ENCODE results near the gene LCE2D. TPM values are rescaled to one million over a fixed set of nuclear protein-coding genes. Genes with fewer than 3 reads are reported as not detected.
"Not testable (repeated sequence)": the region's sequence is repeated elsewhere in the genome, so short reads cannot be mapped to it uniquely, and the experiment has no call there.

Gene LCE2D, protein sequence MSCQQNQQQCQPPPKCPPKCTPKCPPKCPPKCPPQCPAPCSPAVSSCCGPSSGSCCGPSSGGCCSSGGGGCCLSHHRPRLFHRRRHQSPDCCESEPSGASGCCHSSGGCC
- total RNA-seq: not detected in 2 replicates

DNA sequence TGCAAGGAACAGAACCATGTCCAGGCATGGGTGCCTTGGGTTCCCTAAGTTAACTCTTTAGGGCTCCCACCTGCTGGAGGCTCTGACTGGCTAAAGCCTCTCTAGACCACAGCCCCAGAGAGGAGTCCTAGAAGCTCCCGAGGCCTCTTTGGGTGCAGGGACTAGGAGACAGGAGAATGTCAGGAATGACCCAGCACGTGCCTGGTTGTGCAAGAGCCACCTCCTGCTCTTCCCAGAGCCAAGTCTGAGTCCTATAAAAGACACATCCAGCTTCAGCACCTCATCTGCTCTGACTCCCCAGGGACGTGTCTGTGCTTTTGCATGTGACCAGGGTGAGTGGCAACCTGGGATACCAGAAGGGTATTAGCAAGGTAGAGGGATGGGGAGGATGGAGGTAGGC lies at the start of gene LCE2D:
LCE2D (plus strand) TSS at position 283 of the 400 bp plus-strand sequence. CDS start 726 bp downstream, outside the sequence.
- no peak for DNase-seq (ENCODE audit: low read depth, low spot score)

DNA sequence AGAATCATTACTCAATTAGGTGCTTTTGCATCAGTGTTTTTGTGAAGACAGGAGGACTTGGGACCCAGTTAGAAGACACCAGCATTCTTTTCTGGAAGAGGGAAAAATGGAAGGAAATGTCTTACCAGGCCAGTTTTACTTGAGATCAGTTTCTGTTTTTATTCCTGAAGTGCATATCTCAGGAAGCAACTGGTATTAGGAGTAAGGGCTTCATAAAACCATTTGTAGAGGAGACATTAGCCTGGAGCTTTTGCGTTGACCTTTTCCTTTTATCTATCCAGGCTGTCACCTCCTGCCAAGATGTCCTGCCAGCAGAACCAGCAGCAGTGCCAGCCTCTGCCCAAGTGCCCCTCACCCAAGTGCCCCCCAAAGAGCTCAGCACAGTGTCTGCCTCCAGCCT lies 49.7 kb upstream of the LCE2D start, which contains the start of gene LCE3B:
LCE3B (plus strand) TSS at position 301 of the 400 bp plus-strand sequence; CDS start at position 301, 0 bp downstream.
- DNase-seq (ENCODE audit: low read depth, low spot score): no peak

DNA sequence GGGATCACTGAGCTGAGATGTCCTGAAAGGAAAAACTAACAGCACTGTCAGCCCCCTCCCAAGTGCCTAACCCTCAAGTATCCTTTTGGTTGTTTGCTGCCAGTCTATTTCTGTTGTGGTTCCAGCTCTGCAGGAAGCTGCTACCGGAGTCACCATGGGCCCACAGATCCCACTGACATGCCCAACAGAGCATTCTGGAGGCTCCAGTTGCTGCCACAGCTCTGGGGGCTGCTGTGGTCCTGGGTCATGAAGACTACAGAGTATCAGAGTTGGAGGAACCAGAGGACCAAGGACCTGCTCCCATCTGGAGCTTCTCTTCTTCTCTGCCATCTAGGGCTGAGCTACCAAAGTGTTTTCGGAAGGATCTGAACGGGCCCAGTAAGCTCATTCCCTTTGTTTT lies 41.2 kb upstream of the LCE2D start:
- no peak for DNase-seq (ENCODE audit: low read depth, low spot score)

DNA sequence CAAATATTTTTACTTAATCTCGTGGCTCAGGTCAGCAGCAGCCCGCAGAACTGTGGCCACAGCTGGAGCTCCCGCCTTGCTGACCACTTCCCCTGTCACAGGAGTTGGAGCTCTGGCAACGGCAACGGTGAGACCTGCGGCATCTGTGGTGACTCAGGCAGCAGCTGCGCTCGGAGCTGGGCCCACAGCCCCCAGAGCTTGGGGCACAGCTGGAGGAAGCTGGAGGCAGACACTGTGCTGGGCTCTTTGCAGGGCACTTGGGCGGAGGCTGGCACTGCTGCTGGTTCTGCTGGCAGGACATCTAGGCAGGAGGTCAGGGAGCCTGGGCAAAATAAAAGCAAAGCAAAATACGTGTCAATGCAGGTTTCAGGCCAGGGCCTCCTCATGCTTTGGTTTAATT lies 40.4 kb upstream of the LCE2D start, which contains the start of gene LCE3A:
LCE3A (minus strand) TSS at position 301 of the 400 bp plus-strand sequence; CDS start at position 301, 0 bp downstream.
- DNase-seq (ENCODE audit: low read depth, low spot score): no peak

DNA sequence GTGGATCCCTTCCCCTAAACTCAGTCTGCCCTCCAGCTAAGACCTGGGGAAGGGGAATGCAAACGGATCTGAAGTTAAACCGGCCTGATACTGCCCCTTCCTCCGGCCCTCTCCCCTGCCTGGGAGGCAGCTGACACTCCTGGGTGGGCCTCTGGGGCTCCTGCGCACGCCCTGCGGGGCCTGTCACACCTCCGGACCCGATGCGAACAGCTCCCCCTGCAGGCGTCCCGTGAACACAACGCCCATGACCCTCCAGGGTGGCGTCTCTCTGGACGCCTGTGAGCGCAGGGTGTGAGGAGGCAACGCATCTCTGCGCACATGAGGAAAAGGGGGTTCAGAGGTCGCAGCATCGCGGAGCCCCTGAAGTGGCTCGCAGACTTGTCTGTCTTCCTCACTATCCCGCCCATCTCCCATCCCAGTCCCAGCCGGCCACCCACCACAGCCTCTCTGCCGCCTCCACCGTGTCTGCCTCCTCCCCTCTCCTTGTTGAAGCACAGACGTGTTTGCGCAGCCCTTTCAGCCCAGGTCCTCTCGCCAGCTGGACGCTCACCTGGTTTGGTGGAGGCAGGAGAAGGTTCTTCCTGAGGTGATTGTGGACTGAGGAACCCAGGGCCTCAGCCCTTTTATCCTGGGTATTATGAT lies 39.9 kb upstream of the LCE2D start:
- DNase-seq (ENCODE audit: low read depth, low spot score): no peak

DNA sequence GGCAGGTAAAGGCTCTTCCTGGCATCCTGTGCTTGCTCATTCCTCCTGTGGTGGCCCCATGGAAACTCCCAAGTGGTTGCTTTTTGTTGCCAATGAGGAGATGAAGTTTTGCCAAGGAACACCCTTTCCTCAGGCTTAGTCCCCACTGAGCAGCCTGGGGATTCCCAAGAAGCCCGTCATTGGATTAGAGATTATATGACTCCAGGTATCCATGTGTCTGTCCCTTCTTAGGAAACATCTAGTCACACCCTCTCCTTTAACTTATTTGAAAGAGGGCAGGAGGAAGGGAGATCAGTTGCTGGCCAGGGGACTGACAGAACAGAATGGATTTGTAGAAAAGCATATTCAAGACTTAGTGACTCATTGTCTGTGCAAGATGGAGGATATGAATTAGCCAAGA lies 36.4 kb upstream of the LCE2D start:
- no peak for DNase-seq (ENCODE audit: low read depth, low spot score)

DNA sequence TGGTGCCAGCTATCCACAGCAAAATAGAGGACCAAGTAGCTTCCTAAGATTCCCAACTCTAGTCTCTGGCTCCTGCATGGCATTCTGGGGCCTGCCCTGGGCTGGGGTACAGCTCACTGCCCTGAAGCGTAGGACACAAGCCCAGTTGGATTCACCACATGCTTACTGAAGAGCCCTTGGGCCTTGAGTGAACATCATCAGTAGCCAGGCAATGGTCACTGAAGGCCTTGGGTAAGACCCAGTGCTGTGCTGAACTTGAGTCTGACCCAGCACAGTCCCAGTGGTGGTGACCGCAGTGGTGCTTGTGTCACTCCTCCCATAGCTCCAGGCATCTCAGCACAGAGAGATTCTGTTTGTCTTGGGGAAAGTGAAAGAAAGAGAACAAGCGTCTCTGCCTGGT lies 32.6 kb upstream of the LCE2D start:
- no peak for DNase-seq (ENCODE audit: low read depth, low spot score)

DNA sequence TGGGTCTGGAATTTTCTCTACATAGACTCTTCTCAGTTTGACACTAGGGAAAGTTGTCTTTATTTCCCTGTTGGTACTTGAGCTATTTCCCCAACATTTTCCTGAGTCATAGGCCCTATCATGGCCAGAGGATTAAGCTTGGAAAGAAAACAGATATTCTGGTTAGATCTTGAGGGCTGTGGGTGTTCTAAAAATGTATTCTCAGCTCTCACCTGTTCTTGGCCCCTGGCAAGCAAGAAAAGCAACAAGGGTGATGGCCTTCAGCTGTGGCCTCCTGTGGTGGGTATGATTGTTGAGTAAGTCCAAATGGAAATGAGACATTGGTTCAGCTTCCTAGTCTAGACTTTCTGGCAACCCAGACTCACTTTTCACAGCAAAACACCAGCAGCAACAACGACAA lies 22.8 kb upstream of the LCE2D start:
- no peak for DNase-seq (ENCODE audit: low read depth, low spot score)

DNA sequence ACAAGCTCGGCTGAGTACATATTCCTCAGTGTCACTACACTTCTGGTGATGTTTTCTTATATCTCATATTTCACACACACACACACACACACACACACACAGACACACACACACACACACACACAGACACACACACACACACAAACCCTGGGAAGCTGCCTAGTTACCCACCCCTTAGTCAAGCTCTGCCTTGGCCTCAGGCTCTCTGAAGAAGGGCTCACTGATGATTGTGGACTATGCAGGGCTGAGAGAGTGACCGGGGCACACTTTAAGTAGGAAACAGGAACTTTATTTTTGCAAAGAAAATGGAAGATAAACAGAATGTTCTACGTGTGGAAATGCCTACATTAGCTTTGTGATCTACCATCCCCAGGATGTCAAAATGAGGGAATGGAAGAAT lies 19.2 kb upstream of the LCE2D start:
- no peak for DNase-seq (ENCODE audit: low read depth, low spot score)

DNA sequence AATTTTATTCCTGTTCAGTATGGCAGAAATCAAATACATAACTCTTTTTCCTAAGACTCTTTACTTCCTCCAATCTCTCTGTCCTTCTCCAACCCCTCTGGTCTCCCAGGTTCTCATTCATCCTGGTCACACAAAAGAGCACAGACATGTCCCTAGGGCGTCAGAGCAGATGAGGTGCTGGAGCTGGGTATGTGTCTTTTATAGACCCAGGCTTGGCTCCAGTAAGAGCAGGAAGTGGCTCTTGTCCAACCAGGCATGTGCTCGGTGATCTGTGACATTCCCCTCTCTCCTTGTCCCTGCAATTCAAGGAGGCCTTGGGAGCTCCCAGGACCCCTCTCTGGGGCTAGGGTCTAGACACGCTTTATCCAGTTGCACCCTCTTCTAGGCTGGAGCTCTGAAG lies 18.0 kb upstream of the LCE2D start:
- DNase-seq (ENCODE audit: low read depth, low spot score): no peak

DNA sequence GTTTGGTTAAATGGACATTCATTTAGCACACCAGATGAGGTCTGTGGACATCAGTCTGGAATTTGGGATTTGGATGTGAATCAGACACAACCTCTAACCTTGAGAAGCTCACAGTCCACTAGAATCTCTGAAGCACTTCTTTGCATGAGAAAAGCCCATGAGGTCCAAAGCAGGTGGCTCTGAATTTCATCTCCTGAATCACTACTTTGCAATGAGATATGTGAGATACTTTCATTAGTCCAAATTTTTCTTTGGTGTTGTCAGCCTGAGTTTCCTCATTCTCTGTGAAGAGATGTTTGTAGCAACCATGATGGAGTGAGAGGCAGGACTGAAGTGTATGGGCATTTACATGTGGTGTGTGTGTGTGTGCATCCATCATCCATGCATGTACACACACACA lies 16.5 kb upstream of the LCE2D start:
- DNase-seq (ENCODE audit: low read depth, low spot score): no peak

DNA sequence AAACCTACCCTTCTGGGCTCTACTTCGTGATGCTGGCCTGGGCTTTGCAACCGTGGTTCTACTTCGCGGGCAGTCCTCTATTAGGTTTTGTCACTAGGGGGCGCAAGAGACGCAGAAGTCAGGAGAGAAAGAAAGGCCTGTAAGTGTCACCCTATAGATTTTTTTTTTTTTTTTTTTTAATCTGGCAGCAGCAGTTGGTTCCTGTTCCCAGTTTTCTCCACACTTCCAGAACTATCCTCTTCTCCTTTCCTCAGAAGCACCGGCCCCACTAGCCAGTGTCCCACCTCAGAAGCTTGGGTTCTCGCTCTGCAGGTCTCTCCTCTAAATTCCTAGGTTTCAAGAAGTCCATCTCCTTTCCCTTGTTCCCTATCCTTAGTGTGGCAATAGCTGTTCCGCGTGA lies 9.1 kb upstream of the LCE2D start:
- peak; percentile 1 for DNase-seq (ENCODE audit: low read depth, low spot score)

DNA sequence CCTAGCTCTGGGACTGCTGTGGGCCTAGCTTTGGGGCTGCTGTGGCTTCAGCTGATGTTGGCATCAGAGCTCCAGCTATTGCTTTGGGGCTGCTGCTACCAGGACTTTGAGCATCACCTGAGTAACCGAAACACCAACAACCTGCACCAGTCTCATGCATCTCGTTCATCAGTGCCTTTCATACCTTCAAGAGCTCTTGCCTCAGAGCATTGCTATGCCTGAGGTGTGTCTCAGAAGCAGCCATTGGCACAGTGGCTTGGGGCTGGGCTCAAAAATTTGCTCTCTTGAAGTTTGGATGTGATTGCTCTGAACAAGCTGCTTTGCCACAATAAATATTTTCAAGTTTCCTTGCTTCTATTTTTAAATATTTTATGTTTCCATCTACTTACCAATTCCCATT lies 6.7 kb upstream of the LCE2D start:
- no peak for DNase-seq (ENCODE audit: low read depth, low spot score)

DNA sequence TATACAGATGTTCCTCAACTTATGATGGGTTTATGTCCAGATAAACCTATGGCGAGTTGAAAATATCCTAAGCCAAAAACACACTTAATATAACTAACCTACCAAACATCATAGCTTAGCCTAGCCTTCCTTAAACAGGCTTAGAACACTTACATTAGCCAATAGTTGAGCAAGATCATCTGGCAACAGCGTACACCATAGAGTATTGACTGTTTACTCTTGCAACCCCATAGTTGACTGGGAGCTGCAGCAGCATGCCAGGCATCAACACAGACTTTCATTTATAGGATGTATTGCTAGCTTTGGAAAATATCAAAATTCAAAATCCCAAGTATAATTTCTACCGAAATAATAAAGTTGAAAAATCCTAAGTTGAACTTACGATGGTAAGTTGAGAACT lies 5.5 kb upstream of the LCE2D start:
- DNase-seq (ENCODE audit: low read depth, low spot score): no peak

DNA sequence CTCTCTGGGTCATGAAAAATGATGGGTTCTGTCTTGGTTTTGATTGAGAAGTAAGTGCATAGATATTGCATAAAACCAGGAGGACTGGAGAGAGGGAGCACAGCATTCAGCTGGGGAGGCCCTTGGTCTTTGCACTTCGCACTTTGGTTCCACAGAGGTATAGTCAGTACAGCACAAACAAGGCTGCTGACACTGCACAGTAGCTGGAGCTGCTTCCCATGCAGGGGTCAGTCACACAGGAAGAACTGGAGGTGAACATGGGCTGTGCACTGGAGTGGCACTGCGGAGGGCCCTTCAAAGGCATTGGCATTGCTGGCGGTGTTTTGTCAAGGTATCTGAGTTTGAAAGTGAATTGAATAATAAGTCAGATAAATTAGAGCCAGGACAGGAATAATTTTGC lies 4.5 kb upstream of the LCE2D start:
- no peak for DNase-seq (ENCODE audit: low read depth, low spot score)

DNA sequence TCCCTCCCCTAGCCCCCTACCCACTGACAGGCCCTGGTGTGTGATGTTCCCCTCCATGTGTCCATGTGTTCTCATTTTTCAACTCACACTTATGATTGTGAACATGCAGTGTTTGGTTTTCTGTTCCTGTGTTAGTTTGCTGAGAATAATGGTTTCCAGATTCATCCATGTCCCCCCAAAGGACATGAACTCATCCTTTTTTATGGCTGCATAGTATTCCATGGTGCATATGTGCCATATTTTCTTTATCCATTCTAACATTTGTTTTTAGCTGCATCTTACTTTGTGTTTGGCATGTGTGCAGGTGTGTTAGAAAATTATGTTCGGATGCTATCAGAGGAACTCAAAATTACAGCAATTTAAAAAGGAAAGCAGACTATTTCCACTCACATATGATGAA lies 3.0 kb downstream of the LCE2D start:
- not testable (repeated sequence) for DNase-seq (ENCODE audit: low read depth, low spot score)

DNA sequence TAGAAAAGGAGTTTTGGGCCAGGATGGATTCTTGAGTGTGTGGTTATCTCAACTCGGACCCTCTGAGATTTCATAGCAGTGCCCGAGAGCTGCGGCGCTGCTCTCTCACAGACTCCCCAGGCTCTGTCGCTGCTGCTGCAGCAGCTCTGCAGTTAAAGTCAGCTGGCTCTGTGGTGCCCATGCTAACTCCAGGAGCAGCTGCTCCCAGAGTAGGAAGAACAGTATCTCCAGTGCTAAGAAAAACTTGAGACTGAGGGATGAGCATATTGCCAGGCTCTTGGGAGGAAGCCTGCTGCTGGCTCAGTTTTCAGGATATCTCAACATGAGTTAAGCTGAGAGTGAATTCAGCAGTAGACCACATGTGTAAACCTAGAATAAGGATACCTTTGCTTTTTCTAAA lies 4.5 kb downstream of the LCE2D start:
- no peak for DNase-seq (ENCODE audit: low read depth, low spot score)

DNA sequence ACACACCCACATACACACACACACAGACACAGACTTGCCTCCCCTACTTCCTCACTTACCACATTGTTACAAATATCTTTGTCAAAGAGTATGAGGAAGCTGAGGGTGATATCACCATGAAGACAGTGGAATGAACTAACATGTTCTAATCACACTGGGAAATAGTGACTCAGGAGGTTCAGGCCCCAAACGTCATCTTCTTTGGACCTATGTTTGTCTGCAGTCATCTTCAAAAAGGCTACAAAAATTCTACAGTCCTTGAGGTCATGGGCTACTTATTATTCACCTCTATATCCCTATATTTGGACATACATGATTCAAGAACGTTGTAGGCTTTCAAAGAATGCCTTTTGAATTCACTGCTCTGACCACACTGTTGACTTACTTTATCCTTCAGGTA lies 9.8 kb downstream of the LCE2D start:
- no peak for DNase-seq (ENCODE audit: low read depth, low spot score)

DNA sequence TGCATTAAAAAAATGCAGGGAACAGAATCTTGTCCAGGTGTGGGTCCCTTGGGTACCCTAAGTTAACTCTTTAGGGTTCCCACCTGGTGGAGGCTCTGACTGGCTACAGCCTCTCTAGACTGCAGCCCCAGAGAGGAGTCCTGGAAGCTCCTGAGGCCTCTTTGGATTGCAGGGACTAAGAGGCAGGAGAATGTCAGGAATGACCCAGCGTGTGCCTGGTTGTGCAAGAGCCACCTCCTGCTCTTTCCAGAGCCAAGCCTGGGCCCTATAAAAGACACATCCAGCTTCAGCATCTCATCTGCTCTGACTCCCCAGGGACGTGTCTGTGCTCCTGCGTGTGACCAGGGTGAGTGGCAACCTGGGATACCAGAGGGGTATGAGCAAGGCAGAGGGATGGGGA lies 11.8 kb downstream of the LCE2D start, which contains the start of gene LCE2C:
LCE2C (plus strand) TSS at position 297 of the 400 bp plus-strand sequence. CDS start 737 bp downstream, outside the sequence.
- not testable (repeated sequence) for DNase-seq (ENCODE audit: low read depth, low spot score)

DNA sequence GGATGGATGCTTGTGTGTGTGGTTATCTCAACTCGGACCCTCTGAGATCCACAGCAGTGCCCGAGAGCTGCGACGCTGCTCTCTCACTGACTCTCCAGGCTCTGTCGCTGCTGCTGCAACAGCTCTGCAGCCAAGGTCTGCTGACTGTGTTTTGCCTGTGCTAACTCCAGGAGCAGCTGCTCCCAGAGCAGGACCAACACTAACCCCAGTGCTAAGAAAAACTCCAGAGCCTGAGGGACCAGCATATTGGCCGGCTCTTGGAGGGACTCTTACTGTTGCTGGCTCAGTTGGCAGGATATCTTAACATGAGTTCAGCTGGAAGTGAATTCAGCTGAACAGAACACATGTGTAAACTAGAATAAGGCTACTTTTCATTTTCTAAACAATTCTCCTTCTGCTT lies 16.3 kb downstream of the LCE2D start:
- no peak for DNase-seq (ENCODE audit: low read depth, low spot score)

DNA sequence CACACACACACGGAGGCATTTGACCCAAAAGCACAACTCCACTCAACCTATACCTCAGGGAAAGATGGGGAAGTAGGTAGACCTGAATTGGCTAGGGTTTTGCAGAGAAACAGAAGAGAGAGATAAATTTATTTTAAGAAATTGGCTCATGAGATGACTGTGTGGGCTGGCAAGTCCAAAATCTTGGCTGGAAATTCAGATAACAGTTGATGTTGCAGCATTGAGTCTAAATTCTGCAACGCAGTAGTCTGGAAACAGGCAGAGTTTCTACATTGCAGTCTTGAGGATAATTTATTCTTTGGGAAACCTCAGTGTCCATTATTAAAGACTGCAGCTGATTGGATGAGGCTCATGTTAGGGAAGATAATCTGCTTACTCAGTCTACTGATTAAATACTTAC lies 18.4 kb downstream of the LCE2D start:
- DNase-seq (ENCODE audit: low read depth, low spot score): no peak

DNA sequence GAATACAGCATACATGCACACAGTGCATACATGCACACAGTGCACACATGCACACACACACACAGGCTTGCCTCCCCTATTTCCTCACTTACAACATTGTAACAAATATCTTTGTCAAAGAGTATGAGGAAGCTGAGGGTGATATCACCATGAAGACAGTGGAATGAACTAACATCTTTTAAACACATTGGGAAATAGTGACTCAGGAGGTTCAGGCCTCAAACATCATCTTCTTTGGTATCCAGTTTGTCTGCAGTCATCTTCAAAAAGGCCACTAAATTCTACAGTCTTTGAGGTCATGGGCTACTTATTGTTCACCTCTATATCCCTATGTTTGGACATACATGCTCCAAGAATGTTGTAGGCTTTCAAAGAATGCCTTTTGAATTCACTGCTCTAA lies 20.7 kb downstream of the LCE2D start:
- DNase-seq (ENCODE audit: low read depth, low spot score): no peak

DNA sequence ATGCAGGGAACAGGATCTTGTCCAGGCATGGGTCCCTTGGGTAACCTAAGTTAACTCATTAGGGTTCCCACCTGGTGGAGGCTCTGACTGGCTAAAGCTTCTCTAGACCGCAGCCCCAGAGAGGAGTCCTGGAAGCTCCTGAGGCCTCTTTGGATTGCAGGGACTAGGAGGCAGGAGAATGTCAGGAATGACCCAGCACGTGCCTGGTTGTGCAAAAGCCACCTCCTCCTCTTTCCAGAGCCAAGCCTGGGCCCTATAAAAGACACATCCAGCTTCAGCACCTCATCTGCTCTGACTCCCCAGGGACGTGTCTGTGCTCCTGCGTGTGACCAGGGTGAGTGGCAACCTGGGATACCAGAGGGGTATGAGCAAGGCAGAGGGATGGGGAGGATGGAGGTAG lies 22.6 kb downstream of the LCE2D start, which contains the start of gene LCE2B:
LCE2B (plus strand) TSS at position 301 of the 400 bp plus-strand sequence. CDS start 721 bp downstream, outside the sequence.
- DNase-seq (ENCODE audit: low read depth, low spot score): not testable (repeated sequence)
